ENCODE measurements around the gene TECPR1. TPM values are rescaled to one million over a fixed set of nuclear protein-coding genes. Genes with fewer than 3 reads are reported as not detected.
A peak's percentile ranks its signal among the peaks of the same experiment; 100 is the strongest.

The TECPR1 gene
- total RNA-seq, 1 donor from 2014 or later, result 44.0 TPM

DNA sequence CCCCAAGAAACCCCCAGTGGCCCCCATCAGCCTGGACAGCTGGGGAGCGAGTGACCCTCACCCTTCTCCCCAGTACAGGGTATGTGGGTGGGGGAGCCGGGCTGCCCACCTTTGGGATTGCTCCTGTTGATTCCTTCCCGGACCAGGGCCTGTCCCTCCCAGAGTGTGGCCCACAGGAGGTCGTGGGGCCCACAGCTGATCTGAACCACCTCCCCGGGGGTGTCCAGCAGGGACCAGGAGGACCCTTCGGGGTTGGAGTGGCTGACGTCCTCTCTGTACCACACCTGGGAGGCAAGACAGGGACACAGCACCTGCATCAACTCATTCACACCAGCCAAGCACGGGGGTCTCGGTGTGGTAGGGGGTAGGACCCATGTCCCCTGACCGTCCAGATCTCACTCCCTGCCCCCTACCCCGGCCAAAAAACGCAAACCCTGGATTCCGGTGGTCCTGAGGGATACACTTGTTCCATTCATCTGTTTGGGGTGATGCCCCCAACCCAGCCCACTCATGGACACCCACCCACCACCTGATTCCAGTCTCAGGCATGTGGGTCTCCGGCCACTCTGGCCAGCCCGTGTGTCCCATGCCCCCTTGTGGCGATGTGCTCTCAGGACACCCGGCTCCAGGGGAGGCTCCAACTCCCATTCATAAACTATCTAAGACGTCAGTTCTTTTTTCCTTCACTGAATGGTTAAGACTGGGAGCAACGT lies 10.9 kb downstream of the TECPR1 start:
- Histone ChIP-seq H3K27me3 (ENCODE audit: control insufficient read depth, insufficient read depth, low read length) (no peaks in the 10 kb centered on the region), H3K36me3 (ENCODE audit: control insufficient read depth, insufficient read depth, low read length) (peaks cover 2% of the 10 kb centered on the region)
- no peak for DNase-seq (ENCODE audit: low read depth)

GRCh38 chr7:98238976-98239375 lies 13.1 kb downstream of the TECPR1 start:
- peaks cover under 1% of the 10 kb centered on the region for H3K36me3 ChIP-seq (ENCODE audit: control insufficient read depth, insufficient read depth, low read length)
- H3K27me3 ChIP-seq (ENCODE audit: control insufficient read depth, insufficient read depth, low read length), result no peaks in the 10 kb centered on the region
- no peak overlapping the region for H3K4me3 ChIP-seq (ENCODE audit: low read depth, low read length)
- DNase-seq (ENCODE audit: low read depth), result no peak
- TF ChIP-seq, protein P1, sequence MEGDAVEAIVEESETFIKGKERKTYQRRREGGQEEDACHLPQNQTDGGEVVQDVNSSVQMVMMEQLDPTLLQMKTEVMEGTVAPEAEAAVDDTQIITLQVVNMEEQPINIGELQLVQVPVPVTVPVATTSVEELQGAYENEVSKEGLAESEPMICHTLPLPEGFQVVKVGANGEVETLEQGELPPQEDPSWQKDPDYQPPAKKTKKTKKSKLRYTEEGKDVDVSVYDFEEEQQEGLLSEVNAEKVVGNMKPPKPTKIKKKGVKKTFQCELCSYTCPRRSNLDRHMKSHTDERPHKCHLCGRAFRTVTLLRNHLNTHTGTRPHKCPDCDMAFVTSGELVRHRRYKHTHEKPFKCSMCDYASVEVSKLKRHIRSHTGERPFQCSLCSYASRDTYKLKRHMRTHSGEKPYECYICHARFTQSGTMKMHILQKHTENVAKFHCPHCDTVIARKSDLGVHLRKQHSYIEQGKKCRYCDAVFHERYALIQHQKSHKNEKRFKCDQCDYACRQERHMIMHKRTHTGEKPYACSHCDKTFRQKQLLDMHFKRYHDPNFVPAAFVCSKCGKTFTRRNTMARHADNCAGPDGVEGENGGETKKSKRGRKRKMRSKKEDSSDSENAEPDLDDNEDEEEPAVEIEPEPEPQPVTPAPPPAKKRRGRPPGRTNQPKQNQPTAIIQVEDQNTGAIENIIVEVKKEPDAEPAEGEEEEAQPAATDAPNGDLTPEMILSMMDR (IDR thresholded peaks at IDR 0.05; ENCODE audit: insufficient read depth, low read length, poor library complexity, severe bottlenecking), result no peak

More for the DNA sequence above, 10.9 kb downstream of the TECPR1 start:
- no peak overlapping the region for H3K4me3 ChIP-seq (ENCODE audit: low read depth, low read length)
- TF ChIP-seq, protein P1 (IDR thresholded peaks at IDR 0.05; ENCODE audit: insufficient read depth, low read length, poor library complexity, severe bottlenecking), result peak; percentile 75

- no peak for DNase-seq (ENCODE audit: low read depth)
- TF ChIP-seq, protein P1 (IDR thresholded peaks at IDR 0.05; ENCODE audit: insufficient read depth, low read length, poor library complexity, severe bottlenecking), result no peak
Measured at GRCh38 chr7:98238076-98238475, 14.0 kb downstream of the TECPR1 start.

GRCh38 chr7:98236355-98237185 lies 15.5 kb downstream of the TECPR1 start:
- Histone ChIP-seq H3K27me3 (ENCODE audit: control insufficient read depth, insufficient read depth, low read length) (no peaks in the 10 kb centered on the region), H3K36me3 (ENCODE audit: control insufficient read depth, insufficient read depth, low read length) (no peaks in the 10 kb centered on the region), H3K4me3 (ENCODE audit: low read depth, low read length) (no peak overlapping the region)
- TF ChIP-seq, protein P1 (IDR thresholded peaks at IDR 0.05; ENCODE audit: insufficient read depth, low read length, poor library complexity, severe bottlenecking), result no peak
- DNase-seq (ENCODE audit: low read depth), result no peak

More at GRCh38 chr7:98238076-98238475, 14.0 kb downstream of the TECPR1 start:
- Histone ChIP-seq H3K36me3 (ENCODE audit: control insufficient read depth, insufficient read depth, low read length) (no peaks in the 10 kb centered on the region), H3K27me3 (ENCODE audit: control insufficient read depth, insufficient read depth, low read length) (no peaks in the 10 kb centered on the region), H3K4me3 (ENCODE audit: low read depth, low read length) (no peak overlapping the region)

DNA sequence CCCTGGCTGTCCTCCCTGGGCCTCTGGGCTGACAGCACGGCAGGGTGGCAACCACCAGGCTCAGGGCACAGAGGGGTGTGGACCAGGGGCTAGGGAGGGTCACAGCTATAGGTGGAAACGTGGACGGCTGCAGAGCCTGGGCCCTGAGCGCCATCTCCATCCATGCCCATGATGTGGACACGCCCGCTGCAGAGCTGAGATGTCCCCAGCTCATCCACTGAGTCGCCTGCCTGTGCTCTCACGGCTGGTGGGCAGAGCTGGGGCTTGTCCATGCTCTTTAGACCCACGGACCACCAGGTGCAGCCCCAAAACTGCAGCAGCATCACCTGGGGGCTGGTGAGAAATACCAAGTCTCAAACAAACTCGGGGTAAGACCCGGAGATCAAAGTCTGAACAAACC lies 16.1 kb downstream of the TECPR1 start:
- TF ChIP-seq, protein P1 (IDR thresholded peaks at IDR 0.05; ENCODE audit: insufficient read depth, low read length, poor library complexity, severe bottlenecking), result no peak
- Histone ChIP-seq H3K27me3 (ENCODE audit: control insufficient read depth, insufficient read depth, low read length) (no peaks in the 10 kb centered on the region), H3K4me3 (ENCODE audit: low read depth, low read length) (no peak overlapping the region), H3K36me3 (ENCODE audit: control insufficient read depth, insufficient read depth, low read length) (no peaks in the 10 kb centered on the region)
- no peak for DNase-seq (ENCODE audit: low read depth)
